ENCODE data around the gene PALLD. TPM values are rescaled to one million over a fixed set of nuclear protein-coding genes. Genes with fewer than 3 reads are reported as not detected.

Gene PALLD
- total RNA-seq, 4 donors from 2014 or later = 58.5 to 164 (median 84.2) TPM

DNA sequence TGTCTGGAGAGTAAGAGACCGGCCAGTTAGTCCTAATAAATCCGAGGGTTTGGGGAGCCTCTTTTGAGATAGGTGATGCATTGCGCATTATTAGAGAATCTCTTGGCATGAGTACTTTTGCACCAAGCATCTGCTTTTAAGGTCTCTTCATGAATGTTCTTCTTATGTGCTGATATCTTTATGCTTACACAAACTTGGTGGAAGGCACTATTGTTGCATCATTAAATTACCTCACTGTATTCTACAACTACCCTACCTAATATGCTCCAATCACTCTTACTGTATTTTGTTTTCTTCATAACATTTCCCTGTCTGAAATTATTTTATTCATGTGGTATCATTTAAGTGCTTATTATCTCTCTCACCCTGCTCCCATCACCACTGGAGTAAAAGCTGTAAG, 151.6 kb downstream of the PALLD start:
- ATAC-seq (ENCODE audit: low FRiP score) (no peak), DNase-seq (ENCODE audit: low spot score) (no peak)
- TF ChIP-seq, protein P1, sequence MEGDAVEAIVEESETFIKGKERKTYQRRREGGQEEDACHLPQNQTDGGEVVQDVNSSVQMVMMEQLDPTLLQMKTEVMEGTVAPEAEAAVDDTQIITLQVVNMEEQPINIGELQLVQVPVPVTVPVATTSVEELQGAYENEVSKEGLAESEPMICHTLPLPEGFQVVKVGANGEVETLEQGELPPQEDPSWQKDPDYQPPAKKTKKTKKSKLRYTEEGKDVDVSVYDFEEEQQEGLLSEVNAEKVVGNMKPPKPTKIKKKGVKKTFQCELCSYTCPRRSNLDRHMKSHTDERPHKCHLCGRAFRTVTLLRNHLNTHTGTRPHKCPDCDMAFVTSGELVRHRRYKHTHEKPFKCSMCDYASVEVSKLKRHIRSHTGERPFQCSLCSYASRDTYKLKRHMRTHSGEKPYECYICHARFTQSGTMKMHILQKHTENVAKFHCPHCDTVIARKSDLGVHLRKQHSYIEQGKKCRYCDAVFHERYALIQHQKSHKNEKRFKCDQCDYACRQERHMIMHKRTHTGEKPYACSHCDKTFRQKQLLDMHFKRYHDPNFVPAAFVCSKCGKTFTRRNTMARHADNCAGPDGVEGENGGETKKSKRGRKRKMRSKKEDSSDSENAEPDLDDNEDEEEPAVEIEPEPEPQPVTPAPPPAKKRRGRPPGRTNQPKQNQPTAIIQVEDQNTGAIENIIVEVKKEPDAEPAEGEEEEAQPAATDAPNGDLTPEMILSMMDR (IDR thresholded peaks at IDR 0.05) = no peak

DNA sequence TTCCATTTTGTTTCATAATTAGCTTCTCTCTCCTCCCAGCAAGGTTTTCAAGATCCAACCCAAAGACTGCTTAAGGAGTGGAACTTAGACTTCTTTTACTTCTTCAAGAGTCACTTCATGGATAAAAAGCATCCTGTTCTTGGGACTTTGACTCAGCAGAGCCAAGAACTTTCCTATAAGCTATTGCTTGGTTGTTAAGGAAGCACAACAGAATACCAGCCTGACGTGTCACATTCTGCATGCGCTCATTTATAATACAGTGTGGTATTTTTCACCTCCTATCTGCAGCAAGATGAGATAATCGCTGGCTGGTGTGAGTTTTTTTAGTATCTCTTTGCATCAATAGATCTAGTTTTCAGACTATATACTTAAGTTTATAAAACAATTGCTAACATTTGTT, 152.1 kb downstream of the PALLD start:
- no peak for DNase-seq (ENCODE audit: low spot score)
- no peak for ATAC-seq (ENCODE audit: low FRiP score)
- TF ChIP-seq, protein P1 (IDR thresholded peaks at IDR 0.05) = no peak

DNA sequence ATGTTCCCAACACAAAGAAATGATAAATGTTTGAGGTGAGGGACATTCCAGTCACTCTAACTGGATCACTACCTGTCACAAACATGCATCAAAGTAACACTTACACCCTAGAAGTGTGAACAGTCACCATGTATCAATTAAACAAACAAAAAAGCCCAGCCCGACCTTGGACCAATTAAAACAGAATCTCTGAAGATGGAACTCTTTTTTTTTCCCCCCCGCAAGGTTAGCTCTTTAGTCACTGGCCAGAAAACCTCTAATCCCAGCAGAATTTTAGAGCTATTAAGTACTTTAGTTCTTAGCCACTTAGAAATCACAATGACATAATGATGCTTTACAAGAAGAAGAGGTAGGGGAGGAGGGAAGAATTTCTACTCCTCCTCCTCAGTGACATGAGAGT, 154.5 kb downstream of the PALLD start:
- TF ChIP-seq, protein P1 (IDR thresholded peaks at IDR 0.05) = no peak
- DNase-seq (ENCODE audit: low spot score) (no peak), ATAC-seq (ENCODE audit: low FRiP score) (no peak)

DNA sequence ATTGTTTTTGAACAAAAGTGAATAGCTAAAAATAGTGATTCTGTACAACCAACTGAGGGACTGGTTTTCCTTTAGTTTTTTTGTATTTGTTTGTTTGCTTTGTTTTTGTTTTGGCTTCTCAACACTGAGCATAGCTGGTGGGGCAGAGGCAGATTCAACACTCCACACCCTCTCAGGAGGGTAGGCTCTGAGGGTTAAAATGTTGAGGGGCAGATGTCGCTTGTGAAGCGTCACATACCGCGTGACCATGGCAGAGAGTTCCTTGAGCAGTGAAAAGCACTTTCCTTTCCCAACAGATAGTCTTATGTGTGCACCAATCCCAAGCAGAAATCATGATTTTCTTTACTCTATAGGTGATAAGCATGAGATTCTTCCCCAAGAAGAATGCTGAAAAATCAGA, 155.0 kb downstream of the PALLD start:
- ATAC-seq (ENCODE audit: low FRiP score) = no peak
- TF ChIP-seq, protein P1 (IDR thresholded peaks at IDR 0.05) = no peak
- DNase-seq (ENCODE audit: low spot score) = no peak

DNA sequence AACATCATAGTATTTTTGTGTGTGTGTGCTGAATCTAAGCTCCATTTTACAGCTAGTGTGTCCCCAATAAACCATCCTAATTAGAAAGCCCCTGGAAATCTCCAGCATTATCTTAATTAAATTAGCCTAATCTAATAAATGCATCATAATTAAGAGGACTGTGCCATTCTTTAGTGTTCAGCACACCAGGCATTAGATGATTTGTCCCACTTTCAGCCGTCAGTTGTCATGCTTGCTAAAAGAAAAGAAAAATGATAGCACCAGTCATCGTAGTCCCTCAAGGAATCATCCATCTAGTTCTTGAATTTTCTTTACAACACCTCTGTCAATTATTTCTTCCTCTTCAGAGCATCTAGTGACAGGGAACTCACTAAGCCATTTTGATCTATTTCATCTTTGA, 155.9 kb downstream of the PALLD start:
- ATAC-seq (ENCODE audit: low FRiP score) = no peak
- no peak for DNase-seq (ENCODE audit: low spot score)
- TF ChIP-seq, protein P1 (IDR thresholded peaks at IDR 0.05) = no peak

DNA sequence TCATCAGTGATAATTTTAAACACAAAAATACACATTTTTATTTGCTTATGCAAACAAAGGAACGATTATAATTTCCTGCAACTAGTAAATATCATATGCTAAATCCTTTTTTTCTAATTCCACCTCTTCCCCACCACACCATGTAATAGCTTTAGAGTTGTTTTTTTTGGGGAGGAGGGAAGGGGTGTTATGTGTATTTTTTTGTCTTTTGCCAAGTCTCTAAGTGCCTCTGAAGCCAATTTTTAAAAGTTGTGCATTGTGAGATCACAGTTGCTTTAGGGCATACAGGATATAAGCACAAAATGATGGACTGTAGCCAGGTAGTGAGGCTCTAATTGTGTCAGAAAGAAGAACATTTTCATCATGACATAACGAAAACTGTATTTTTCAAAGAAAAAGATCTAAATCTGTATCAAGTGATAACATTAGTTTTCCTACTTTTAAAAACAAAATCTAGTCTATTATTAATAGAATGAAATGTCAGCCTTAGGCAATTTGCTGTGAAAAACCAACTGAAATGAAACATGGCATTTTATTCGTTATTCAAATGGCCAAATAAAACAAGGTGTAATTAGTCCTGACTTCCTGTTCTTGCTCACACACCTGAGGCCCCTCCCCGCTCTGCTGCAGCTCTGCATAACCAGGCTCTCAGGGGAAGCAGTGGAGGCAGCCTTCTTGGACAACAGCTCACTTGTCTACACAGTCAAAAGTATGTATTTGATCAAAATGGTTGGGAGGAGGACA, 157.4 kb downstream of the PALLD start:
- no peak for DNase-seq (ENCODE audit: low spot score)
- ATAC-seq (ENCODE audit: low FRiP score) = no peak
- TF ChIP-seq, protein P1 (IDR thresholded peaks at IDR 0.05) = no peak

DNA sequence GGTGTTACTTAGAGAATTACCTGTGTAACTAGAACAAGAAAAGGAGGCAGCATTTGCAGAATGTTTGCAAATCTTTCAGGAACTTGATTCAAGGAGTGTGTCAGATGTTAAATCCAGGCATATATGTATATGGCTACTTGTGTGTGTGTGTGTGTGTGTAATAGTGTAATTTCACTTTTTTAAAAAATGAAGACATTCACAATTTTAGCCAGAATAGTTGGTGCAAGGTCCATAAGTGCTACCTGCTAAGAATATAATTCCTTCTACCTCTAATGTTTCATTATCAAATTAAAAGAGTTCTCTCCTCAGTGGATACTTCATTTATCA, 158.0 kb downstream of the PALLD start:
- ATAC-seq (ENCODE audit: low FRiP score) (no peak), DNase-seq (ENCODE audit: low spot score) (no peak)
- TF ChIP-seq, protein P1 (IDR thresholded peaks at IDR 0.05) = no peak
